ENCODE data around the gene EYA4.

GRCh38 chr6:133313068-133313467 lies 71.9 kb downstream of the EYA4 start:
- TF ChIP-seq CTCF (IDR thresholded peaks at IDR 0.05; ENCODE audit: low read length) (no peak), EZH2 (IDR thresholded peaks at IDR 0.05; ENCODE audit: borderline replicate concordance, low read length) (no peak)
